Measurements from ENCODE around the gene BTN2A1. TPM values are rescaled to one million over a fixed set of nuclear protein-coding genes. Genes with fewer than 3 reads are reported as not detected.
"Not testable (repeated sequence)": the region's sequence is repeated elsewhere in the genome, so short reads cannot be mapped to it uniquely, and the experiment has no call there.

The BTN2A1 gene
- total RNA-seq, 4 donors from 2014 or later = 5.9 to 11.4 (median 7.8) TPM

- TF ChIP-seq, protein P1, sequence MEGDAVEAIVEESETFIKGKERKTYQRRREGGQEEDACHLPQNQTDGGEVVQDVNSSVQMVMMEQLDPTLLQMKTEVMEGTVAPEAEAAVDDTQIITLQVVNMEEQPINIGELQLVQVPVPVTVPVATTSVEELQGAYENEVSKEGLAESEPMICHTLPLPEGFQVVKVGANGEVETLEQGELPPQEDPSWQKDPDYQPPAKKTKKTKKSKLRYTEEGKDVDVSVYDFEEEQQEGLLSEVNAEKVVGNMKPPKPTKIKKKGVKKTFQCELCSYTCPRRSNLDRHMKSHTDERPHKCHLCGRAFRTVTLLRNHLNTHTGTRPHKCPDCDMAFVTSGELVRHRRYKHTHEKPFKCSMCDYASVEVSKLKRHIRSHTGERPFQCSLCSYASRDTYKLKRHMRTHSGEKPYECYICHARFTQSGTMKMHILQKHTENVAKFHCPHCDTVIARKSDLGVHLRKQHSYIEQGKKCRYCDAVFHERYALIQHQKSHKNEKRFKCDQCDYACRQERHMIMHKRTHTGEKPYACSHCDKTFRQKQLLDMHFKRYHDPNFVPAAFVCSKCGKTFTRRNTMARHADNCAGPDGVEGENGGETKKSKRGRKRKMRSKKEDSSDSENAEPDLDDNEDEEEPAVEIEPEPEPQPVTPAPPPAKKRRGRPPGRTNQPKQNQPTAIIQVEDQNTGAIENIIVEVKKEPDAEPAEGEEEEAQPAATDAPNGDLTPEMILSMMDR (IDR thresholded peaks at IDR 0.05) = no peak
- no peak for TF ChIP-seq POLR2A (IDR thresholded peaks at IDR 0.05)
- peaks cover 0 to 47% (median 9%) of the 10 kb centered on the region in 4 donors for H3K27me3 ChIP-seq
- H3K4me3 ChIP-seq = no peak overlapping the region
- no peaks in the 10 kb centered on the region for H3K36me3 ChIP-seq
- 77 to 90% methylated on average over 3 of the region's 3 CpGs for WGBS, 2 donors
- DNase-seq = no peak
- no peaks in the 10 kb centered on the region for H3K9me3 ChIP-seq
- intact Hi-C loops (cut with DNase I) = no loop called here
- peaks cover 8 to 13% (median 11%) of the 10 kb centered on the region in 3 donors for H3K4me1 ChIP-seq
- no peak overlapping the region for H3K27ac ChIP-seq
Observed at GRCh38 chr6:26502626-26503025, 44.9 kb downstream of the BTN2A1 start.

- peaks cover 0 to 24% (median 1%) of the 10 kb centered on the region in 4 donors for H3K27me3 ChIP-seq
- no peaks in the 10 kb centered on the region for H3K9me3 ChIP-seq
- H3K4me3 ChIP-seq = no peak overlapping the region
- H3K36me3 ChIP-seq = no peaks in the 10 kb centered on the region
- no peak overlapping the region for H3K27ac ChIP-seq
- no peaks in the 10 kb centered on the region for H3K4me1 ChIP-seq
- WGBS, 2 donors = 58 to 65% methylated on average over 3 of the region's 3 CpGs
- TF ChIP-seq POLR2A (IDR thresholded peaks at IDR 0.05) = no peak
- TF ChIP-seq, protein P1 (IDR thresholded peaks at IDR 0.05) = no peak
- intact Hi-C loops (cut with DNase I) = no loop called here
- DNase-seq = no peak
Observed at GRCh38 chr6:26507658-26508057, 49.9 kb downstream of the BTN2A1 start.

DNA sequence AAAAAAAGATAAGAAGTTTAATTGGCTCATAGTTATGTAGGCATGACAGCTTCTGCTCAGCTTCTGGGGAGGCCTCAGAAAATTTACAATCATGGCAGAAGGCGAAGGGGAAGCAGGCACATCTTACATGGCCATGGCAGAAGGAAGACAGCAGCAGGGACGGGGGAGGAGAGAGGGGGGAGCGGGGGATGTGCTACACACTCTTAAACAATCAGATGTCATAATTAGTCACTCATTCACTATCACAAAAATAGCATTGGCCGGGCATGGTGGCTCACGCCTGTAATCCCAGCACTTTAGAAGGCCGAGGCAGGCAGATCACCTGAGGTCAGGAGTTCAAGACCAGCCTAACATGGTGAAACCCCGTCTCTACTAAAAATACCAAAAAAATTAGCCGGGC is 53.3 kb downstream of the BTN2A1 start:
- H3K9me3 ChIP-seq; H3K27me3 ChIP-seq; H3K4me1 ChIP-seq; DNase-seq; H3K27ac ChIP-seq; intact Hi-C loops (cut with DNase I); H3K36me3 ChIP-seq; H3K4me3 ChIP-seq: not testable (repeated sequence)
- WGBS, 2 donors = 57 to 75% methylated on average over 7 to 8 of the region's 8 CpGs

DNA sequence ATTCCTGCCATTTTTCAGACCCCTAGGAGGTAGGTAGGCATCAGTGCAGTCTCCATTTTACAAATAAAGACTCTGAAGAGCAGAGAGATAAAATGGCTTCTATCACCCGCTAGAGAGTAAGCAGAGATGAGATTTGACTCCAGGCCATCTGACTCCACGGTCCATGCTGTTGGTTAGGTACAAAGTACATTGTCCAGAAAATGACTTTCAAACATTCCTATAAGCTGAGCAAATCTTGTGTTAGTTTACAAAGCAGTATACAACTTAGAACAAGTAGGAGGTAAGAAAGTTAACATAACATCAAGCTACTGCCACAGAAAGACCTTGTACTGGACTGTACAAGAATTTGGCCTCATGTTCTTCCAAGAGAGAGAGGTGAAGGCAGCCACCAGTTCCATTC is 57.2 kb downstream of the BTN2A1 start:
- 61 to 77% methylated on average over 2 of the region's 2 CpGs for WGBS, 2 donors
- intact Hi-C loops (cut with DNase I) = no loop called here
- Histone ChIP-seq H3K27me3 (no peaks in the 10 kb centered on the region), H3K4me3 (no peak overlapping the region), H3K36me3 (no peaks in the 10 kb centered on the region), H3K27ac (no peak overlapping the region), H3K4me1 (peaks cover 0 to 2% (median 0%) of the 10 kb centered on the region in 3 donors), H3K9me3 (no peaks in the 10 kb centered on the region)
- no peak for DNase-seq
- TF ChIP-seq POLR2A (IDR thresholded peaks at IDR 0.05) = no peak
- TF ChIP-seq, protein P1 (IDR thresholded peaks at IDR 0.05) = no peak

DNA sequence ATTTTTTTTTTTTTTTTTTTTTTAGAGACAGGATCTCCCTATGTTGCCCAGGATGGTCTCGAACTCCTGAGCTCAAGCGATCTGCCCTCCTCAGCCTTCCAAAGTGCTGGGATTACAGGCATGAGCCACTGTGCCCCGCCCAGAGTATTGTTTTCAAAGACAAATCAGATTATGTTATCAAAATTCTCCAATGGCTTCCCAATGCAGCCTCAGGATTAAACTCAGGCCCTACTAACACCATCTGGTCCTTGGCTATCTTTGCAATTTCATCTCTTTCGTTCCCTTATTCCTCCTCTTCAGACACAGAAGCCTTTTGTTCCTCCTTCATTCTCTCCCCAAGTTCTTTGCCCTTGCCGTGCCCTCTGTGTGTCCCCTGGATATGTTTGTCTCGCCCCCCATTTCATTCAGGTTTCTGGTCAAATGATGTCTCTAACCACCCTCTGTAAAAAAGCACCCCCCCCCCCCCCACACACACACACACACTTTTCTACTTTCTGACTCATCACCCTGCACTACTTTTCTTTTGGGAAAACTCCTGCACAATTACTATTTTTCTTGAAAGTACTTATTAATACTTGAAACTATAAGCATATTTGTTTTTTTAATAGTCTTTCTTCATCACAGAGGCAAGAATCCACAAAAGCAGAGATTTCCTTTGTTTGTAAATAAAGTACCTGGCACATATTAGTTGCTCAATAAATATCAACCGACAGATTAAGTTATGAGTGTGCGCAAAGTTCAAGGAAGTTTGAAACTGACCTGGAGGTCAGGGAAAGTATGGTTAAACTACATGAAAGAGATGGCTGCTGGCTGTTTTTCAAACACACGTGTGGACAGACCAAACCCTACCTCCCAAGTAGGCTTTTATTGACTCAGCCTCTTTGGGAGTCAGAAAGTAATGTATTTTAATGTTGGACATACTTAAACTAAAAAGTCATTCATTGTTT is 59.0 kb downstream of the BTN2A1 start:
- DNase-seq = no peak
- H3K4me1 ChIP-seq = peaks cover 0 to 9% (median 0%) of the 10 kb centered on the region in 3 donors
- H3K36me3 ChIP-seq = no peaks in the 10 kb centered on the region
- intact Hi-C loops (cut with DNase I) = no loop called here
- 80% methylated on average over 9 of the region's 9 CpGs for WGBS, 2 donors
- H3K27ac ChIP-seq = no peak overlapping the region
- no peaks in the 10 kb centered on the region for H3K9me3 ChIP-seq
- H3K4me3 ChIP-seq = no peak overlapping the region
- H3K27me3 ChIP-seq = no peaks in the 10 kb centered on the region
- no peak for TF ChIP-seq POLR2A (IDR thresholded peaks at IDR 0.05)
- TF ChIP-seq, protein P1 (IDR thresholded peaks at IDR 0.05) = no peak

Small RNA genes lying within 50 kb of the gene (small RNA-seq; reads per million reads assigned to genes)
- 0 reads per million in 4 donors for gene RNU6-502P

Other genes with a start within 250 kb of the BTN2A1 start
- 10 to 100 TPM in 2 of 4 donors, 1 to 10 TPM in 2; 5.8 to 17.9 (median 11.1) TPM for gene BTN3A2, start 92.8 kb upstream of the BTN2A1 start, total RNA-seq
- 1 to 10 TPM; 1.7 to 8.4 (median 4.8) TPM for gene BTN2A2, start 74.8 kb upstream of the BTN2A1 start, total RNA-seq
- 10 to 100 TPM in 2 of 4 donors, 1 to 10 TPM in 2; 4.2 to 14.4 (median 8.0) TPM for gene BTN3A1, start 55.7 kb upstream of the BTN2A1 start, total RNA-seq
- gene BTN3A3, start 17.5 kb upstream of the BTN2A1 start, total RNA-seq = 10 to 100 TPM in 2 of 4 donors, 1 to 10 TPM in 2; 2.2 to 12.3 (median 7.9) TPM
- gene BTN1A1, start 42.3 kb downstream of the BTN2A1 start, total RNA-seq = not detected
- 10 to 100 TPM; 18.1 to 53.2 (median 36.7) TPM for gene HMGN4, start 80.4 kb downstream of the BTN2A1 start, total RNA-seq
- gene ABT1, start 139.0 kb downstream of the BTN2A1 start, total RNA-seq = 10 to 100 TPM; 16.0 to 23.5 (median 17.1) TPM
- 10 to 100 TPM in 1 of 4 donors, 1 to 10 TPM in 3; 3.8 to 11.3 (median 8.2) TPM for gene ZNF322, start 201.8 kb downstream of the BTN2A1 start, total RNA-seq